GM12892 (cell line): Measurements from ENCODE around the gene ABCC5.

Experiments
- DNase-seq: peaks from one replicate; pipeline ENCODE4 v3.0.0; 2011; ENCODE audit not compliant: insufficient read length
- FAIRE-seq: peaks from 2 replicates; lab custom pipeline; 2011; peaks lifted over from hg19 to GRCh38; lab: Jason Lieb, UNC
- POLR2A ChIP-seq: IDR thresholded peaks from 2 replicates; pipeline ENCODE4 v1.6.1; 2011; ENCODE audit warnings: low read depth, low read length, control low read depth
- POLR2AphosphoS5 ChIP-seq: IDR thresholded peaks from 2 replicates; pipeline ENCODE4 v1.6.1; 2011; ENCODE audit warnings: low read depth, low read length, control low read depth
- TAF1 ChIP-seq: IDR thresholded peaks from 2 replicates; pipeline ENCODE4 v1.6.1; 2011; ENCODE audit warnings: low read depth, mild to moderate bottlenecking, control low read depth, low read length, borderline replicate concordance

ABCC5 gene

GRCh38 chr3:183930086-183930485 lies 87.6 kb downstream of the ABCC5 start:
- FAIRE-seq (no peak), DNase-seq (no peak)
- TF ChIP-seq POLR2A = no peak

GRCh38 chr3:183927059-183927458 lies 90.6 kb downstream of the ABCC5 start:
- FAIRE-seq (no peak), DNase-seq (no peak)
- TF ChIP-seq POLR2A = no peak
- TF ChIP-seq POLR2AphosphoS5 = no peak
- no peak for TF ChIP-seq TAF1

GRCh38 chr3:183924956-183925355 lies 92.7 kb downstream of the ABCC5 start:
- no peak for DNase-seq
- FAIRE-seq = no peak
- TF ChIP-seq POLR2AphosphoS5 (no peak), POLR2A (no peak), TAF1 (no peak)

- DNase-seq (no peak), FAIRE-seq (no peak)
- no peak for TF ChIP-seq TAF1
- no peak for TF ChIP-seq POLR2A
- no peak for TF ChIP-seq POLR2AphosphoS5
Observed at GRCh38 chr3:183924543-183924942, 93.1 kb downstream of the ABCC5 start.

- FAIRE-seq = no peak
- TF ChIP-seq POLR2AphosphoS5 (no peak), TAF1 (no peak), POLR2A (no peak)
- no peak for DNase-seq
Observed at GRCh38 chr3:183922421-183922820, 95.3 kb downstream of the ABCC5 start.

- FAIRE-seq = no peak
- DNase-seq = no peak
Observed at GRCh38 chr3:183921096-183921495, 96.6 kb downstream of the ABCC5 start.

GRCh38 chr3:183920416-183920815 lies 97.3 kb downstream of the ABCC5 start:
- FAIRE-seq = no peak
- no peak for DNase-seq
- no peak for TF ChIP-seq POLR2AphosphoS5
- no peak for TF ChIP-seq TAF1
- no peak for TF ChIP-seq POLR2A

More at GRCh38 chr3:183921096-183921495, 96.6 kb downstream of the ABCC5 start:
- no peak for TF ChIP-seq POLR2A

- no peak for TF ChIP-seq TAF1
- TF ChIP-seq POLR2AphosphoS5 = no peak
- TF ChIP-seq POLR2A = no peak
- DNase-seq (no peak), FAIRE-seq (no peak)
Observed at GRCh38 chr3:183918178-183918577, 99.5 kb downstream of the ABCC5 start.

- FAIRE-seq = no peak
- DNase-seq = no peak
- no peak for TF ChIP-seq POLR2AphosphoS5
- TF ChIP-seq POLR2A = no peak
- no peak for TF ChIP-seq TAF1
Observed at GRCh38 chr3:183917776-183918175, 99.9 kb downstream of the ABCC5 start.

- DNase-seq (no peak), FAIRE-seq (no peak)
- no peak for TF ChIP-seq TAF1
- no peak for TF ChIP-seq POLR2A
- no peak for TF ChIP-seq POLR2AphosphoS5
Observed at GRCh38 chr3:183914856-183915255, 102.8 kb downstream of the ABCC5 start.

GRCh38 chr3:183913580-183913920 lies 104.1 kb downstream of the ABCC5 start:
- DNase-seq (no peak), FAIRE-seq (no peak)
- TF ChIP-seq TAF1 (no peak), POLR2AphosphoS5 (no peak), POLR2A (no peak)

GRCh38 chr3:183912895-183913579 lies 104.6 kb downstream of the ABCC5 start:
- FAIRE-seq (no peak), DNase-seq (no peak)
- TF ChIP-seq POLR2AphosphoS5 (no peak), TAF1 (no peak), POLR2A (no peak)

- DNase-seq = no peak
- no peak for FAIRE-seq
- no peak for TF ChIP-seq POLR2AphosphoS5
- TF ChIP-seq TAF1 = no peak
- TF ChIP-seq POLR2A = no peak
Observed at GRCh38 chr3:183911763-183912506, 105.7 kb downstream of the ABCC5 start.

GRCh38 chr3:183911087-183911486 lies 106.6 kb downstream of the ABCC5 start:
- no peak for FAIRE-seq
- DNase-seq = no peak
- TF ChIP-seq TAF1 = no peak
- TF ChIP-seq POLR2A = no peak
- no peak for TF ChIP-seq POLR2AphosphoS5
